ENCODE results near the gene VWA7. TPM values are rescaled to one million over a fixed set of nuclear protein-coding genes. Genes with fewer than 3 reads are reported as not detected.
A peak's percentile ranks its signal among the peaks of the same experiment; 100 is the strongest.
"Not testable (repeated sequence)": the region's sequence is repeated elsewhere in the genome, so short reads cannot be mapped to it uniquely, and the experiment has no call there.

The VWA7 gene
- total RNA-seq (32.5 TPM), polyA plus RNA-seq (ENCODE audit: insufficient read depth, low read depth, low replicate concordance) (10.2 TPM)
- long read RNA-seq, donor 1: 0 reads
- long read RNA-seq, donor 2: 0 reads
- long read RNA-seq, donor 3: 0 reads
- long read RNA-seq, donor 4: 0 reads
- long read RNA-seq, donor 5: 0 reads
- long read RNA-seq, donor 6: 0 reads
- long read RNA-seq, donor 7, partial matches to known transcripts: 1 of 2 reads
- long read RNA-seq, donor 7, other reads (novel, unspliced or antisense): 1 of 2 reads
- long read RNA-seq, donor 8: 0 reads
- long read RNA-seq, donor 9: 0 reads
- long read RNA-seq, donor 10: 0 reads

GRCh38 chr6:31776989-31777666 is at the start of gene VWA7:
Gene VWA7, minus strand, starts transcription at chr6:31777328. Its CDS starts 549 bp downstream, at chr6:31776779.
- DNase-seq (peak; percentile 93 to 96 (median 95)), FAIRE-seq (peak; percentile 42)
- H3K27ac ChIP-seq (ENCODE audit: low read depth in 2 of 2, low read length in 2 of 2): peak within 1 kb of the TSS; percentile 77 to 92
- H3K4me1 ChIP-seq (ENCODE audit: control insufficient read depth in 2 of 3, insufficient read depth in 2 of 3, low read depth in 1 of 3, low read length in 3 of 3): peaks cover 0 to 19% (median 0%) of the 10 kb centered on the region in 3 donors
- H3K27me3 ChIP-seq (ENCODE audit: control insufficient read depth, insufficient read depth, low read length): no peaks in the 10 kb centered on the region
- TF ChIP-seq CTCF (IDR thresholded peaks at IDR 0.05; ENCODE audit: borderline replicate concordance, extremely low read depth, insufficient read depth): no peak
- no peaks in the 10 kb centered on the region for H3K9me3 ChIP-seq (ENCODE audit: control insufficient read depth in 2 of 3, insufficient read depth in 1 of 3, low read length in 3 of 3)
- peak within 1 kb of the TSS in 1 of 3 donors; percentile 31 for H3K4me3 ChIP-seq (ENCODE audit: low read length in 3 of 3)
- peaks cover 0 to 7% (median 3%) of the 10 kb centered on the region in 3 donors for H3K36me3 ChIP-seq (ENCODE audit: control insufficient read depth in 2 of 3, insufficient read depth in 3 of 3, low read length in 3 of 3)
- intact Hi-C loops (cut with DNase I): no loop called here
- H3K9ac ChIP-seq (ENCODE audit: low read length in 3 of 3): peak within 1 kb of the TSS in 1 of 3 donors; percentile 48

- H3K9me3 ChIP-seq (ENCODE audit: control insufficient read depth in 2 of 3, insufficient read depth in 1 of 3, low read length in 3 of 3): no peaks in the 10 kb centered on the region
- no peak for FAIRE-seq
- peak overlapping the region; percentile 69 to 76 (median 76) for H3K4me3 ChIP-seq (ENCODE audit: low read length in 3 of 3)
- DNase-seq: peak in 4 of 5 donors; percentile 81 to 97 (median 90)
- H3K4me1 ChIP-seq (ENCODE audit: control insufficient read depth in 2 of 3, insufficient read depth in 2 of 3, low read depth in 1 of 3, low read length in 3 of 3): peaks cover 5 to 17% (median 7%) of the 10 kb centered on the region in 3 donors
- no peaks in the 10 kb centered on the region for H3K27me3 ChIP-seq (ENCODE audit: control insufficient read depth, insufficient read depth, low read length)
- intact Hi-C loops (cut with DNase I): no loop called here
- H3K9ac ChIP-seq (ENCODE audit: low read length in 3 of 3): peak overlapping the region; percentile 74 to 100 (median 100)
- peak overlapping the region; percentile 99 to 100 for H3K27ac ChIP-seq (ENCODE audit: low read depth in 2 of 2, low read length in 2 of 2)
- no peak for TF ChIP-seq CTCF (IDR thresholded peaks at IDR 0.05; ENCODE audit: borderline replicate concordance, extremely low read depth, insufficient read depth)
- no peaks in the 10 kb centered on the region for H3K36me3 ChIP-seq (ENCODE audit: control insufficient read depth in 2 of 3, insufficient read depth in 3 of 3, low read length in 3 of 3)
These were observed 49.7 kb upstream of the VWA7 start for GRCh38 chr6:31826793-31827285.

GRCh38 chr6:31825553-31825952 is 48.4 kb upstream of the VWA7 start:
- Histone ChIP-seq H3K4me1 (ENCODE audit: control insufficient read depth in 2 of 3, insufficient read depth in 2 of 3, low read depth in 1 of 3, low read length in 3 of 3) (peaks cover 5 to 17% (median 11%) of the 10 kb centered on the region in 3 donors), H3K9me3 (ENCODE audit: control insufficient read depth in 2 of 3, insufficient read depth in 1 of 3, low read length in 3 of 3) (no peaks in the 10 kb centered on the region), H3K9ac (ENCODE audit: low read length in 3 of 3) (peak overlapping the region in 1 of 3 donors; percentile 61), H3K27ac (ENCODE audit: low read depth in 2 of 2, low read length in 2 of 2) (peak overlapping the region; percentile 99 to 100), H3K4me3 (ENCODE audit: low read length in 3 of 3) (no peak overlapping the region), H3K36me3 (ENCODE audit: control insufficient read depth in 2 of 3, insufficient read depth in 3 of 3, low read length in 3 of 3) (no peaks in the 10 kb centered on the region), H3K27me3 (ENCODE audit: control insufficient read depth, insufficient read depth, low read length) (no peaks in the 10 kb centered on the region)
- FAIRE-seq: no peak
- no peak for DNase-seq
- intact Hi-C loops (cut with DNase I): no loop called here
- TF ChIP-seq CTCF (IDR thresholded peaks at IDR 0.05; ENCODE audit: borderline replicate concordance, extremely low read depth, insufficient read depth): no peak

GRCh38 chr6:31823592-31824196 is 46.6 kb upstream of the VWA7 start:
- H3K9me3 ChIP-seq (ENCODE audit: control insufficient read depth in 2 of 3, insufficient read depth in 1 of 3, low read length in 3 of 3); intact Hi-C loops (cut with DNase I); H3K4me3 ChIP-seq (ENCODE audit: low read length in 3 of 3); H3K27me3 ChIP-seq (ENCODE audit: control insufficient read depth, insufficient read depth, low read length); H3K36me3 ChIP-seq (ENCODE audit: control insufficient read depth in 2 of 3, insufficient read depth in 3 of 3, low read length in 3 of 3); FAIRE-seq; H3K9ac ChIP-seq (ENCODE audit: low read length in 3 of 3): not testable (repeated sequence)
- H3K27ac ChIP-seq (ENCODE audit: low read depth in 2 of 2, low read length in 2 of 2): peak overlapping the region in 1 of 2 donors; percentile 6
- DNase-seq: peak in 1 of 5 donors; percentile 20
- H3K4me1 ChIP-seq (ENCODE audit: control insufficient read depth in 2 of 3, insufficient read depth in 2 of 3, low read depth in 1 of 3, low read length in 3 of 3): peaks cover 5 to 17% (median 14%) of the 10 kb centered on the region in 3 donors
